T-helper 1 cell (primary cell): ENCODE measurements around the gene ANKRD11.
"Not testable (repeated sequence)": the region's sequence is repeated elsewhere in the genome, so short reads cannot be mapped to it uniquely, and the experiment has no call there.

Source experiments
- DNase-seq, 5 donors: peaks; one replicate each; pipeline ENCODE4 v3.0.0-alpha.2; 2012 to 2020

Gene ANKRD11

DNA sequence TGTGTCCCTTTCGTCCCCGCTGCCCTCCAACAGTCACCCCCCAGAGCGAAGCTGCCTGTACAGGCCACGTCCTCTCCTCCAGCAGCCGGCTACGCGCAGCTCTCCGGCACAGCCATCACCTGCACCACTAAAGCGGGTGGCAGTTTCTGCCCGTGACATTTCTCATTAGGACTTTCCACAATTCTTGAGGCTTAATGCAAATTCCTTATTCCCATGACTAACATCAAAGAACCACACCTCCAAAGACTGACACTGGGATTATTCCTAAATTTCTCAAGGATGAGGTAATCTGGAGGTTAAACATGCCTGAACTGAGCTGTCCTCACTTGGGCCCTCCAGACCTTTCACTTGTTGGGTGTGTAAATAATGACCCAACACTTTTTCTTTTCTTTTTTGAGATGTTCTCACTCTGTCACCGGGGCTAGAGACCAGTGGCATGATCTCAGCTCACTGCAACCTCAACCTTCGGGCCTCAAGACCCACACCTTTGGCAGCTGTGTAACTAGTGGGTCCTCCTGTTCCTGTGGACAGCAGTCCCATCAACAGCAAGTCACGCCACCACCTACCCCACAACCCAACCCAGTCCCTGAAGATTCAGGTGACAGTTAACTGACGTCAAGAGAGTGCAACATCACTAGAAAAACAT, 11.7 kb downstream of the ANKRD11 start:
- no peak for DNase-seq

DNA sequence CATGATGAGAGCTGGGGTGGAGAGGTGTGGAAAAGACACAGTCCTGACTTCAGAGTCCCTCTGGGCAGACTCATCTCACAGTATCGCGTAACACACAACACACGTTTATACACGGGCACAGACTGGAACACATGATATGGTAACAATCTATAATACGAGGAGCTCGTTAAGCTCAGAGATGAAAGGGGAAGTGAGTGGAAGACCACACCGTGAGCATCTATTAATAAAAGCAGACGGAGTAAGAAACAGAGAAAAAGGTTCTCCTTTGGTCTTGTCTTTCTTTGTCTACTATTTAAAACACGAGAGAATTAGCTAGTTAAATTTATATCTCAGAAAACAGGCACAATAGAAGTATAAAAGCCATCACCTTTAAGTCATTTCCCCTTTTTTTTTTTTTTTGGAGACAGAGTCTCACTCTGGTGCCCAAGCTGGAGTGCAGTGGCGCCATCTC, 13.5 kb downstream of the ANKRD11 start:
- no peak for DNase-seq

GRCh38 chr16:89476379-89476778, 14.0 kb downstream of the ANKRD11 start:
- no peak for DNase-seq

- no peak for DNase-seq
Measured at GRCh38 chr16:89475144-89475543, 15.2 kb downstream of the ANKRD11 start.

DNA sequence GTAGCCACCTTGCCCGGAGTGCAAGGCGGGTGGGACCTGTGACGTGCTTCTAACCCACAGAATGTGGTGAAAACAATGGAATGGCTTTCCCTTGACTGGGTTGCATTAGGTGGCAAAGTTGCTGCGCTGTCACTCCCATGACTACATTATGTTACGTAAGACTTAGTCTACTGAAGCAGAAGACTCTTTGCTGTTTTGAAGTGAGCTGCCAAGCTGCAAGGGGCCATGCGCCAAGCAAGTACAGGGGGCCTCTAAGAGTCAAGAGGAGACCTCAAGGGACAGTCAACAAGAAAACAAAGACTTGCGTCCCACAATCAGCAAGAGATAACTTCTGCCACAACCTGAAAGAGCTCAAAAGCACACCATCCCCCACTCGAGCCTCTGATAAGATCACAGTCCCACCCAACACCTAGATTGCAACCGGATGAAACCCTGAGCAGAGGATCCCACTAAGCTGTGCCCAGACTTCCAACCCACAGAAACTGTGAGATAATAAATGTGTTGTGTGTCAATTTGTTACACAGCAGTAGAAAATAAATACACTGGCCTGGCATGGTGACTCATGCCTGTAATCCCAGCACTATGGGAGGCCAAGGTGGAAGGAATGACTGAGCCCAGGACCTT, 16.5 kb downstream of the ANKRD11 start:
- no peak for DNase-seq

- no peak for DNase-seq
Measured at GRCh38 chr16:89473136-89473712, 17.1 kb downstream of the ANKRD11 start.

GRCh38 chr16:89472711-89473075, 17.7 kb downstream of the ANKRD11 start:
- no peak for DNase-seq

DNA sequence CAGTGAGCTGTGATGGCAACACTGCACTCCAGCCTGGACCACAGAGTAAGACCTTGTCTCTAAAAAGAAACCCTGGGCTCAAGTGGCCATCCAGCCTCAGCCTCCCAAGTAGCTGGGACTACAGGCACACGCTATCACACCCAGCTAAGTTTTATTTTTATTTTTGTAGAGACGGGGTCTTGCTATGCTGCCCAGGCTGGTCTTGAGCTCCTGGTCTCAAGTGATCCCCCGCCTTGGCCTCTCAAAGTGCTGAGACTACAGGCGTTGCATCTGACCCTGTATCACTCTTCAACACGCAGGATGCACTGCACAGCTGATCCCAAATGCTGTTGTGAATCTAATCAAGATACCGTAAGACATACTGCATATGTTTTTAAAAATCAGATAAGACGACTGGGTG, 23.0 kb downstream of the ANKRD11 start:
- DNase-seq, result no peak

DNA sequence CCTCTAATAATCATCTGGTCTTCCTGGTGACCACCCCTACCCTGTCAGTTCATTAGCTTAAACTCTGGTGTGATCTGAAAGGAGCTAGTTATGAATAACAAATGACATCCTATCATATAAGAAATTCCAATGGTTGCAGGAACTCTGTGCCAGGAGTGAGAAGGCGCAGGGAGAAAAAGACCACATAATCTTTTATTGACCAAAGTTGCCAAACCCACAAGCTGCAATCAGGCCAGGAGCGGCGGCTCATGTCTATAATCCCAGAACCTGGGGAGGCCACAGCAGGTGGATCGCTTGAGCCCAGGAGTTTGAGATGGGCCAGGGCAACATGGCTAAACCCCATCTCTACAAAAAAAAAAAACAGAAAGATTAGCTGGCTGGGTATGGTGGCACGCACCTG, 23.4 kb downstream of the ANKRD11 start:
- no peak for DNase-seq

- not testable (repeated sequence) for DNase-seq
Measured at GRCh38 chr16:89463312-89463711, 27.0 kb downstream of the ANKRD11 start.

DNA sequence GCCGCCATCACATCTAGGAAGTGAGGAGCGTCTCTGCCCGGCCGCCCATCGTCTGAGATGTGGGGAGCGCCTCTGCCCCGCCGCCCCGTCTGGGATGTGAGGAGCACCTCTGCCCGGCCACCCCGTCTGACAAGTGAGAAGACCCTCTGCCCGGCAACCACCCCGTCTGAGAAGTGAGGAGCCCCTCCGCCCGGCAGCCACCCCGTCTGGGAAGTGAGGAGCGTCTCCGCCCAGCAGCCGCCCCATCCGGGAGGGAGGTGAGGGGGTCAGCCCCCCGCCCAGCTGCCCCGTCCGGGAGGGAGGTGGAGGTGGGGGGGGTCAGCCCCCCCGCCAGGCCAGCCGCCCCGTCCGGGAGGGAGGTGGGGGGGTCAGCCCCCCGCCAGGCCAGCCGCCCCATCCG, 27.7 kb downstream of the ANKRD11 start:
- not testable (repeated sequence) for DNase-seq

DNA sequence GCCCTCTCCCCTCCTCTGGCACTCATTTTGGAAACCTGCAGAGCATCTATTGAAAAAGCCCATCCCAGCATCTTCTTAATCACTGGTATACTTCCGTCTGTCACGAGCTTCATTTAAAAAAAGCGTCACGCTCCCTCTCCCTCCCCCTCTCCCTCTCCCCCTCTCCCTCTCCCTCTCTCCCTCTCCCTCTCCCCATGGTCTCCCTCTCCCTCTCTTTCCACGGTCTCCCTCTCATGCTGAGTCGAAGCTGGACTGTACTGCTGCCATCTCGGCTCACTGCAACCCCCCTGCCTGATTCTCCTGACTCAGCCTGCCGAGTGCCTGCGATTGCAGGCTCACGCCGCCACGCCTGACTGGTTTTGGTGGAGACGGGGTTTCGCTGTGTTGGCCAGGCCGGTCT, 28.5 kb downstream of the ANKRD11 start:
- not testable (repeated sequence) for DNase-seq

- DNase-seq, result no peak
Measured at GRCh38 chr16:89460556-89460955, 29.8 kb downstream of the ANKRD11 start.

DNA sequence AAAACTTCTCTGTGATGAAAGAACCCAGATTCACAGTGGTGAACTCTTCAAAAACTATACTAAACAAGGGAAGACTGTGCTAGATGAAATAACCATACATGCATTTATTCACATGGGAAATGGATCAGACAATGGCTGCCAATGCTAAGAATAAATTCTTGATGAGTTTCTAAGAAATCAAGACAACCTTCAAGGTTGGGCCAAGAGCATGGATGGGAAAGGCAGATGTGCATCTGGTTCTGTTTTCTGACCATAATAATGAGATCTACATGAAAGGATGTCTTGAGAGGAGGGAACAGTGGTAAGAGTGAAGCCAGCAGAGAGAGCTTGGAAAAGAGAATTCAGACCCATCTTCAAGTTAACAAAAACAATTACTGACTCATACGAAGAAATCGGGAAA, 31.4 kb downstream of the ANKRD11 start:
- no peak for DNase-seq

GRCh38 chr16:89458551-89458950, 31.8 kb downstream of the ANKRD11 start:
- DNase-seq, result no peak

DNA sequence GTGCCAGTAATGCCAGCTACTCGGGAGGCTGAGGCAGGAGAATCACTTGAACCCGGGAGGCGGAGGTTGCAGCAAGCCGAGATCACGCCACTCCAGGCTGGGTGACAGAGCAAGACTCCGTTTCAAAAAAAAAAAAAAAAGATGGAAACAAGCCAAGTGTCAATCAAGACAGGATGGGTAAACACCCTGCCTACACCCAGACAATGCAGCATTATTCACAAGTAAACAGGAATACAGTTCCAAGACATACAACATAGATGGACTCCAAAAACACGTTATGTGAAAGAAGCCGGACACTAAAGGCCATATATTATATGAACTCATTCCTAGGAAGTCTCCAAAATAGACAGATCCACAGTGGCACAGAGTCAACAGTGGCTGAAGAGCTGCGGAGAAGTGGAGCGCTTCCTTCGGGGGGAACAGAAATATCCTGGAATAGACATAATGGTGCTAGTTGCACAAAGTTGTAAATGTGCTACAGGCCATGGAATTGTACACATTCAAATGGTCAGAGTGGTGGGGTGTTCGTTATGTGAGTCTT, 33.9 kb downstream of the ANKRD11 start:
- no peak for DNase-seq

GRCh38 chr16:89455692-89456091, 34.7 kb downstream of the ANKRD11 start:
- no peak for DNase-seq

GRCh38 chr16:89455178-89455577, 35.2 kb downstream of the ANKRD11 start:
- DNase-seq, result no peak

GRCh38 chr16:89454378-89455125, 35.8 kb downstream of the ANKRD11 start:
- DNase-seq, result not testable (repeated sequence)

GRCh38 chr16:89453501-89454321, 36.6 kb downstream of the ANKRD11 start:
- no peak for DNase-seq

DNA sequence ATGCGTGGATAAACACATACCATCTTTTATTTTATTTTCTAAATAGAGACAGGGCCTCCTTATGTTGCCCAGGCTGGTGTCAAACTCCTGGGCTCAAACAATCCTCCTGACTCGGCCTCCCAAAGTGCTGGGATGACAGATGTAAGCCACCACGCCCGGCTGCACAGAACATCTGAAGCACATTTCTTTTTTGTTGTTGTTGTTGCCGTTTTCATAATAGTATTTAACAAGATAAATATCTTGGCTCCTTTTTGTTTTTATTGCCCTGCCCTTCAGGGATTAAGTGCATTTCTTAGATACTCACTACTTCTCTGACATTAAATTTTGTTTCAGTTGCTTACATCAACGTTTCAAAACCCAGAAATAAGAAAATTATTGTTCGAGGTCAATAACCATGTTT, 37.4 kb downstream of the ANKRD11 start:
- no peak for DNase-seq

- DNase-seq, result no peak
Measured at GRCh38 chr16:89452241-89452640, 38.1 kb downstream of the ANKRD11 start.
